HG02885 (cell line): ENCODE results near the gene ITGB2.
"Not testable (repeated sequence)": the region's sequence is repeated elsewhere in the genome, so short reads cannot be mapped to it uniquely, and the experiment has no call there.

Experiments
- ATAC-seq: cut with Tn5 transposase; IDR thresholded peaks from one replicate; pipeline ENCODE4 v1.9.1; 2021; ENCODE audit warnings: mild to moderate bottlenecking; ENCODE audit not compliant: unreplicated experiment, poor library complexity

ITGB2 gene

GRCh38 chr21:44888581-44889550, 31.8 kb downstream of the ITGB2 start:
- no peak for ATAC-seq

GRCh38 chr21:44887807-44888580, 32.7 kb downstream of the ITGB2 start:
- ATAC-seq = no peak

- ATAC-seq = no peak
These were observed 33.4 kb downstream of the ITGB2 start for GRCh38 chr21:44887126-44887806.

- no peak for ATAC-seq
These were observed 34.3 kb downstream of the ITGB2 start for GRCh38 chr21:44886113-44887075.

GRCh38 chr21:44885615-44886014, 35.1 kb downstream of the ITGB2 start:
- ATAC-seq = no peak

- no peak for ATAC-seq
These were observed 36.6 kb downstream of the ITGB2 start for GRCh38 chr21:44884097-44884496.

- no peak for ATAC-seq
These were observed 37.4 kb downstream of the ITGB2 start for GRCh38 chr21:44883250-44883649.

- no peak for ATAC-seq
These were observed 39.4 kb downstream of the ITGB2 start for GRCh38 chr21:44881198-44881872.

GRCh38 chr21:44880405-44881197, 40.1 kb downstream of the ITGB2 start:
- no peak for ATAC-seq

- not testable (repeated sequence) for ATAC-seq
These were observed 41.5 kb downstream of the ITGB2 start for GRCh38 chr21:44879238-44879637.

- ATAC-seq = no peak
These were observed 42.4 kb downstream of the ITGB2 start for GRCh38 chr21:44878053-44878982.

GRCh38 chr21:44876849-44877575, 43.7 kb downstream of the ITGB2 start:
- no peak for ATAC-seq

GRCh38 chr21:44875316-44875700, 45.4 kb downstream of the ITGB2 start:
- no peak for ATAC-seq

- ATAC-seq = no peak
These were observed 46.0 kb downstream of the ITGB2 start for GRCh38 chr21:44874497-44875315.

GRCh38 chr21:44874240-44874496, 46.5 kb downstream of the ITGB2 start:
- no peak for ATAC-seq
